ENCODE measurements around the gene DDX49.
"Not testable (repeated sequence)": the region's sequence is repeated elsewhere in the genome, so short reads cannot be mapped to it uniquely, and the experiment has no call there.

Gene DDX49

GRCh38 chr19:18945297-18945696 lies 25.8 kb downstream of the DDX49 start:
- no peak for FAIRE-seq

GRCh38 chr19:18946335-18946734 lies 26.8 kb downstream of the DDX49 start:
- FAIRE-seq: no peak

DNA sequence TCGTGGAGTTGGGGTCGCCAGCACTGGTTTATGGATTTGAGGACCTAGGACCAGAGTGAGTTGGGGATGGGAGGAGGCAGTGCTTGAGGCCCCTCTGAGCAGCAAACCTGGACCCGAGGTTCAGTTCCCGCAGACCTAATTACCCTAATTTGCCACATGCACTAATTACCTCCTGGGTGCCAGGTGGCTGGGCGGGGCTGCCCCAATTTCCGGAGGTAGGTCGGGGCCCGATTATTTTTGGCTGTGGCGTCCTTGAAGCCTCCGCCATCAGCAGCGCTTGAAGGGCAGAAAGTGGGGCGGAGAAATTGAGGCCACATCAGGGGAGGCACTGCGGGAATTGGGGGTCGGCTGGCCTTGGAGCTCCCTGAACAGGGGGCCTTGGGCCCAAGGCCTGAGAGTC lies 27.4 kb downstream of the DDX49 start:
- FAIRE-seq: no peak

- no peak for FAIRE-seq
Observed at GRCh38 chr19:18948075-18948975, 28.8 kb downstream of the DDX49 start.

- FAIRE-seq: no peak
Observed at GRCh38 chr19:18948976-18949356, 29.5 kb downstream of the DDX49 start.

GRCh38 chr19:18949858-18950257 lies 30.3 kb downstream of the DDX49 start:
- no peak for FAIRE-seq

DNA sequence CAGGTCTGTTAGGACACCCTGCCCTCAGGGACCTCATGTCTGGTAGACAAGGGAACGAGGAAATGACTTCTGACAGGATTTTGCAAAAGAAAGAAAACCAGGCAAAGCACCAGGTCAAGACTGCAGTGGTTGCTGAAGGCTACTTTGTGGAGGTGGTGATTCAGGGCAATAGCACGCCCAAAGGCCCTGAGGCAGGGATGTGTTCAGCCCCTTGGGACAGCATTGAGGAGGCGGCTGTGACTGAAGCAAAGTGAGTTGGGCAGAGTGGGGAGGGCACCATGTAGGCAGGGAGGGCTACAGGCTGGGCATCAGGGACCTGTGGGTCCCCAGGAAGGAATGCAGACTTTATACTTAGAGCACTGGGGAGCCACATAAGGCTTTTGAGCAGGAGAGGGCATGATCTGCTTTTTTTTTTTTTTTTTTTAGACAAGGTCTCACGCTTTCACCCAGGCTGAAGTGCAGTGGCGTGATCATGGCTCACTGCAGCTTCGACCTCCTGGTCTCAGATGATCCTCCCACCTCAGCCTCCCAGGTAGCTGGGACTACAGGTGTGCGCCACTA lies 32.3 kb downstream of the DDX49 start:
- FAIRE-seq: no peak

GRCh38 chr19:18952364-18953003 lies 33.0 kb downstream of the DDX49 start:
- not testable (repeated sequence) for FAIRE-seq

DNA sequence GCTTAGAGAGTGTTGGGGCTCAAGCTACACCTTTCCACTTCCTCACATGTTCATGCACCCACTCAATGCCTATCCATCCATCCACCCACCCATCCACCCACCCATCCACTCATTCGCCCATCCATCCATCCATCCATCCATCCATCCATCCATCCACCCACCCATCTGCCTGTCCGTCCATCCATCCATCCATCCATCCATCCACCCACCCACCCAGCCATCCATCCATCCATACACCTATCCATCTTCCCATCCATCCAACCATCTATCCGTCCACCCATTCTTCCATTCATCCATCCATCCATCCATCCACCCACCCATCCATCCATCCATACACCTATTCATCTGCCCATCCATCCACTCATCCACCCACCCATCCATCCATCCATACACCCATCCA lies 34.6 kb downstream of the DDX49 start:
- FAIRE-seq: no peak

DNA sequence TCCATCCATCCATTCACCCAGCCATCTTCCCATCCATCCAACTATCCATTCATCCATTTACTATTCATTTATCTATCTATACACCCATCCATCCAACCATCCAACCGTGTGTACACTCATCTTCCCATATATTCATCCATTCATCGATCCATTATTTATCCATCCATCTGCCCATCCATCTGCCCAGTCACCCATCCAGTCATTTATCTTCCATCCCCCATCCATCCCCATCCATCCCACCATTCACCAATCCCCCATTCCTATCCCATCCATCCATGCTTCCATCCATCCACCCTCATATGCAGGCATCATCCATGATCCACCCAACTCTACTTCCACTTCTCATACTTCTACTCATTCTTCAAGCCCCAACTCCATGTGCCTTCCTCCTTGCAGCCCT lies 35.5 kb downstream of the DDX49 start:
- FAIRE-seq: no peak

GRCh38 chr19:18960370-18960769 lies 40.9 kb downstream of the DDX49 start:
- FAIRE-seq: no peak

DNA sequence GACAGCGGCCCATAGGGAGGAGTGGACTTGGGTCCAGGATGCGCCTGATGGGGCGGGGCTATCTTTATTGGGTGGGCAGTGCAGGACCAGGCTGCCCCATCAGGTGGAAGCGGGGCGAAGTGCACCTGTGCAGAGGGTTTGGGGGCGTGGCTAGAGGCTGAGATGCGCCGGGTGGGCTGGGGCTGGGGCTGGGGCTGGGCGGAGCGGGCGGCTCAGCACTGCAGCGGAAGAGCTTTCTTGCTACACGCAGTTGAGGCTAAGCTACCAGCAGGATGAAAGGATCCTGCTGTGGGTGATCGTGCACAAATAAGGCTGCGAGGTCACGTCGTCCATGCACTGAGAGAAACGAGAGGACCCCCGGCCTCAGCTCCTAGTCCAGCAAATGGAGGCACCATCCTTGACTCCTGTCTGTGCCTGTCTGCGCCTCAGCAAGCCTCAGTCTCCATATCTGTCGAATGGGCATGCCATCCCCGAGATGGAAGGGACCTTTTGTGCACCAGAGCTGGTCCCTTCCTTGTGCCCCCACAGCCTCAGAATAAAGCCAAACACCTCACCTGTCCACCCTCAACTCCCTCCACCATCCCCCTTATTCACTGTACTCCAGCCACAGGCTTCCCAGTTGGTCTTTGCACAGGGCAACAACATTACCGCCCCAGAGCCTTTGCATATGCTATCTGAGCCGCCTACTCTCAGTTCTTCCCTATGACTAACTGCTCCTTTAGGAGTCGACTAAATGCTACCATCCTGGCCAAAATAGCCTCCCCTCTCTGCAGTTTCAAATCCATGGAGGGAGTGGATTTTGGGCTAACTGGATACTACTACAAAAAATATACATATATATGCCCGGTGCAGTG lies 42.5 kb downstream of the DDX49 start:
- FAIRE-seq: no peak

DNA sequence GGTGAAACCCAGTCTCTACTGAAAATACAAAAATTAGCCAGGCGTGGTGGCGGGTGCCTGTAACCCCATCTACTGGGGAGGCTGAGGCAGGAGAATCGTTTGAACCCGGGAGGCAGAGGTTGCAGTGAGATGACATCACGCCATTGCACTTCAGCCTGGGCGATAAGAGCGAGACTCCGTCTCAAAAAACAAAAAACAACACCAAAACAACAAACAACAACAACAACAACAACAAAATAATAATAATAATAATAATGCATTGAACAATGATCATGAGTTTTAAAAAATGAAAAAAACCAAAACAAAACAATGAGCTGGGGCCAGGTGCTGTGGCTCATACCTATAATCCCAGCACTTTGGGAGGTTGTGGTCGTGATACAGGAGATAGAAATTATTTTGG lies 44.6 kb downstream of the DDX49 start:
- no peak for FAIRE-seq

DNA sequence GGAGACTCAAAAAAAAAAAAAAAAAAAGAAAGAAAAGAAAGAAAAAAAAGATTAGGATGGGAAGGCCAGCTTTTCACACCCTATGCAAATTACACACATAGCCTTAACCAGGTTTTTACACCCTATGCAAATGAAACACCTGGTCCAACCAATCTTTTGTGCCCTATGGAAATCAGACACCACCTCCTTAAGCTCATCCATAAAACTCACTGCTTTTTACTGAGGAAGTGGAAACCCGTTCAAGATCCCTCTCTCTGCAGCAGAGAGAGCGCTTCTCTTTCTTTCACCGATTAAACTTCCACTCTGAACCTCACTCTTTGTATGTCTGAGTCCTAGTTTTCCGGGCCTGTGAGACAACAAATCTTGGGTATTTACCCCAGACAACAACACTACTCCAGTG lies 46.8 kb downstream of the DDX49 start:
- no peak for FAIRE-seq

DNA sequence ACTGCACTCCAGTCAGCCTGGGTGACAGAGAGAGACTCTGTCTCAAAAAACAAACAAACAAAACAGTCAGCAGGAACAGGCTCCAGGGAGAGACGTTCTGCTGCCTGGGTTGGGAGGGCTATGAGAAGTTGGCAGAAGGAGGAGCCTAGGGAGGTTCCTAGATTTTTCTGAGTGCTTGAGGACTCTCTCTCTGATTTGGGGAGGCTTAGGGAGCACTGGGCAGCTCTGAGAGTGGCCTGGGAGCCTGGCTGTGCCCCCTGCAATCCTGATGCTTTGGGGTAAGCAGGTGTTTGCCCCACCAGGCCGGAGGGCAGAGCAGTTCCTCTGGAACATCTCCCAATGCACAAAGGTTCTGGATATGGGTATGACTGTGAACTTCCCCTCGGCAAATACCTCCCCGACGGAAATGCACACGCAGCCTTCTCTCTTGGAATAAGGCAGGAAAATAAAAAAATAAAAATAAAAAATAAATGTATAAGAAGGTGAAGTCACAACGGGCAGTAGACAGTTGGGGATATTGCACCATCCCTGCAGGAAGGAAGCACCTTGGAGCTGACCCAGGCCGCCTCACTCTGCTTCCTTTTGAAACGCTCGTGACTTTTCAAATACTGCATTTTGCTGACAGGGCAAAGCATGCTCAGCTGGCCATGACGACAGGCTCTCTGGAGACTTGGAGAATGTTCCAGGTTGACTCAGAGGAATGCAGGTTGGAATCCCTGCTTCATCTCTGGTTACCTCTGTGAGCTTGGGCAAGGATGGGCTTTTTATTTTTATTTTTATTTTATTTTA lies 48.0 kb downstream of the DDX49 start:
- FAIRE-seq: no peak

DNA sequence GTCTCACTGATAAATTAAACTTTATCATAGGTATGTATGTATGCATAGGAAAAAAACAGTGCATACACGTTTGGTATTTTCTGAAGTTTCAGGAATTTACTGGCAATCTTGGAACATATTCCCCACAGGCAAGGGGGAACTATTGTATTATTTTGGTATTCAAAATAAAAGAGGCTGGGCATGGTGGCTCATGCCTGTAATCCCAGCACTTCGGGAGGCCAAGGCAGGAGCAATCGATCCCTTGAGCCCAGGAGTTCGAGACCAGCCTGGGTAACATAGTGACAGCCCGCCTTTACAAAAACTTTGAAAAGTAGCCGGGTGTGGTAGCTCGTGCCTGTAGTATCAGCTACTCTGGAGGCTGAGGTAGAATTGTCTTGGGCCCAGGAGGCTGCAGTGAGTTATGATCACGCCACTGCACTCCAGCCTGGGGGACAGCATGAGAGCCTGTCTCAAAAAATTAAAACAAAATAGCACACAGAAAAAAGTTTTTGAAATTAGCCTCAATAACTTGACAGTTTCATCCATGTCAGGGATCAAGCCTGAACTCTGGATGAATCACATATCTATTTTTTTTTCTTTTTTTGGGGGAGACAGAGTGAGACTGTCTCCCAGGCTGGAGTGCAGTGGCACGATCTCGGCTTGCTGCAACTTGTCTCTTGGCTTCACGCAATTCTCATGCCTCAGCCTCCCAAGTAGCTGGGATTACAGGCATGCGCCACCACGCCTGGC lies 50.6 kb downstream of the DDX49 start:
- FAIRE-seq: no peak

- no peak for FAIRE-seq
Observed at GRCh38 chr19:18972301-18972811, 52.8 kb downstream of the DDX49 start.

GRCh38 chr19:18972851-18973250 lies 53.3 kb downstream of the DDX49 start:
- FAIRE-seq: no peak

DNA sequence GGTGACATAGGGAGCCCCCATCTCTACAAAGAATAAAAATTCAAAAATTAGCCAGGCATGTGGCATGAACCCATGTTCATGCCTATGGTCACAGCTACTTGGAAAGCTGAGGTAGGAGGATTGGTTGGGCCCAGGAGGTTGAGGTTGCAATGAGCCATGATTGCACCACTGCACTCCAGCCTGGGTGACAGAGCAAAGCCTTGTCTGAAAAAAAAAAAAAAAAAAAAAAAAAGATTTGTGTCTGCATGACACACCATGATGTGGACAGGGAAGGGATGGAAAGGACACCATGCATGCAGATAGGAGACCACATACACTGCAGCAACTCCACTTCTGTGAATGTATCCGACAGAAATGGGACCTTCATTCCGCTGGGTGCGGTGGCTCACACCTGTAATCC lies 55.5 kb downstream of the DDX49 start:
- no peak for FAIRE-seq

GRCh38 chr19:18975869-18976268 lies 56.4 kb downstream of the DDX49 start:
- FAIRE-seq: no peak

All from islet of Langerhans (tissue), 1 donor.